Smooth muscle cell (in vitro differentiated cells): ENCODE results near the gene LRRC4C. TPM values are rescaled to one million over a fixed set of nuclear protein-coding genes. Genes with fewer than 3 reads are reported as not detected.

Experiments
- DNase-seq: peaks from one replicate; lab custom pipeline; 2025; ENCODE audit not compliant: unreplicated experiment; lab: John Stamatoyannopoulos, UW
- H2AFZ ChIP-seq: fragments of 200-600 bp; sonication (generic); 2 replicates; pipeline ENCODE4 v1.6.0; 2016; ENCODE audit warnings: antibody characterized with exemption, low read depth, mild to moderate bottlenecking
- H3F3A ChIP-seq: fragments of 200-600 bp; sonication (generic); 2 replicates; pipeline ENCODE4 v1.6.0; 2017; ENCODE audit warnings: antibody characterized with exemption, low read depth
- H3K27ac ChIP-seq: fragments of 200-600 bp; sonication (generic); 2 replicates; pipeline ENCODE4 v1.5.1; 2016; ENCODE audit warnings: low read depth, mild to moderate bottlenecking
- H3K27me3 ChIP-seq: fragments of 200-600 bp; sonication (generic); 2 replicates; pipeline ENCODE4 v1.6.1; 2016; ENCODE audit warnings: low read depth, mild to moderate bottlenecking
- H3K36me3 ChIP-seq: fragments of 200-600 bp; sonication (generic); 2 replicates; pipeline ENCODE4 v1.5.1; 2016; ENCODE audit warnings: low read depth
- H3K4me1 ChIP-seq: fragments of 200-600 bp; sonication (generic); 2 replicates; pipeline ENCODE4 v1.5.1; 2016; ENCODE audit warnings: low read depth
- H3K4me2 ChIP-seq: fragments of 200-600 bp; sonication (generic); 2 replicates; pipeline ENCODE4 v1.6.0; 2016; ENCODE audit warnings: mild to moderate bottlenecking
- H3K4me3 ChIP-seq: fragments of 200-600 bp; sonication (generic); 2 replicates; pipeline ENCODE4 v1.5.1; 2016; ENCODE audit warnings: mild to moderate bottlenecking
- H3K79me2 ChIP-seq: fragments of 200-600 bp; sonication (generic); 2 replicates; pipeline ENCODE4 v1.6.0; 2016; ENCODE audit warnings: low read depth, mild to moderate bottlenecking
- H3K9ac ChIP-seq: fragments of 200-600 bp; sonication (generic); 2 replicates; pipeline ENCODE4 v1.6.0; 2016; ENCODE audit warnings: low read depth
- H3K9me3 ChIP-seq: fragments of 200-600 bp; sonication (generic); replicated peaks from 2 replicates; pipeline ENCODE4 v1.5.1; 2016; ENCODE audit warnings: low read depth
- H4K20me1 ChIP-seq: fragments of 200-600 bp; sonication (generic); 2 replicates; pipeline ENCODE4 v1.6.0; 2016; ENCODE audit warnings: low read depth
- WGBS: methylation state at CpG from one replicate; pipeline ENCODE4 v1.1.7; 2016; ENCODE audit warnings: low lambda C conversion rate; 5-methylcytosine and 5-hydroxymethylcytosine counted together
- polyA plus RNA-seq: library from polyadenylated mRNA; unstranded; fragments of >200 nt; fragmentation: Nextera tagmentation; extraction: Ambion mirVana; gene quantifications from 2 replicates; pipeline ENCODE4 v1.2.1, GENCODE V29; 2016
- total RNA-seq: library from RNA; depleted of rRNA; stranded (reverse); fragments of >200 nt; gene quantifications from 2 replicates; pipeline ENCODE4 v1.2.3, GENCODE V29; 2014
- TF ChIP-seq, protein P1 (sequence below): fragments of 200-600 bp; sonication (generic); IDR thresholded peaks from 2 replicates; pipeline ENCODE4 v1.5.1; 2017; ENCODE audit warnings: borderline replicate concordance, mild to moderate bottlenecking, antibody characterized with exemption; ENCODE audit not compliant: insufficient read depth, poor library complexity, severe bottlenecking

Gene LRRC4C
- total and polyA plus RNA-seq, 2 experiments from 2014 or later = 7.3 to 10.1 TPM

GRCh38 chr11:41237382-41237781 lies 222.1 kb downstream of the LRRC4C start:
- WGBS = 71% methylated on average over 6 of the region's 6 CpGs

DNA sequence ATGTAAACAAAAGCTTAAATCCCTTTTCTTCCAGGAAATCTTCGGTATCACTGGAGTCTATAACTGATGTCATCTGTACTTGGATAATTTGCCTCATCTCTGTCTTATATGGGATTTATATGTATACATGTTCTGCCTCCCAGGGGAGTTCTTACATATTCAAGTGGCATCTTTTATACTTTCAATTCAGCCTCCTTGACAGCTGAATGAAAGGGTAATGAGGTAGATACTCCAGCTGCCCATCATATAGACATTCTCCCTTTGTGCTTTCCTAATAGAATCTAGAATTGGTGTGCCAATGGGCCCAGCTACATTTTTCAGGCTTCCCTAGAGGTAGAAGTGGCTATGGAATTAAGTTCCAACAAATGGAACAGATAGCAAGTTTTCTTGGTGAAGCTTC lies 223.8 kb downstream of the LRRC4C start:
- H2AFZ ChIP-seq = no peak overlapping the region
- no peak overlapping the region for H3K9ac ChIP-seq
- TF ChIP-seq, protein P1, sequence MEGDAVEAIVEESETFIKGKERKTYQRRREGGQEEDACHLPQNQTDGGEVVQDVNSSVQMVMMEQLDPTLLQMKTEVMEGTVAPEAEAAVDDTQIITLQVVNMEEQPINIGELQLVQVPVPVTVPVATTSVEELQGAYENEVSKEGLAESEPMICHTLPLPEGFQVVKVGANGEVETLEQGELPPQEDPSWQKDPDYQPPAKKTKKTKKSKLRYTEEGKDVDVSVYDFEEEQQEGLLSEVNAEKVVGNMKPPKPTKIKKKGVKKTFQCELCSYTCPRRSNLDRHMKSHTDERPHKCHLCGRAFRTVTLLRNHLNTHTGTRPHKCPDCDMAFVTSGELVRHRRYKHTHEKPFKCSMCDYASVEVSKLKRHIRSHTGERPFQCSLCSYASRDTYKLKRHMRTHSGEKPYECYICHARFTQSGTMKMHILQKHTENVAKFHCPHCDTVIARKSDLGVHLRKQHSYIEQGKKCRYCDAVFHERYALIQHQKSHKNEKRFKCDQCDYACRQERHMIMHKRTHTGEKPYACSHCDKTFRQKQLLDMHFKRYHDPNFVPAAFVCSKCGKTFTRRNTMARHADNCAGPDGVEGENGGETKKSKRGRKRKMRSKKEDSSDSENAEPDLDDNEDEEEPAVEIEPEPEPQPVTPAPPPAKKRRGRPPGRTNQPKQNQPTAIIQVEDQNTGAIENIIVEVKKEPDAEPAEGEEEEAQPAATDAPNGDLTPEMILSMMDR = no peak
- no peak overlapping the region for H3K4me2 ChIP-seq
- no peaks in the 10 kb centered on the region for H4K20me1 ChIP-seq
- no peak overlapping the region for H3K27ac ChIP-seq
- H3K9me3 ChIP-seq = no peaks in the 10 kb centered on the region
- H3F3A ChIP-seq = no peaks in the 10 kb centered on the region
- no peak for DNase-seq
- no peaks in the 10 kb centered on the region for H3K36me3 ChIP-seq
- no peak overlapping the region for H3K4me3 ChIP-seq
- H3K27me3 ChIP-seq = no peaks in the 10 kb centered on the region
- 94% methylated on average over 1 of the region's 1 CpG for WGBS
- H3K4me1 ChIP-seq = no peaks in the 10 kb centered on the region
- H3K79me2 ChIP-seq = no peaks in the 10 kb centered on the region

More at GRCh38 chr11:41237382-41237781, 222.1 kb downstream of the LRRC4C start:
- Histone ChIP-seq H2AFZ (no peak overlapping the region), H3K4me3 (no peak overlapping the region), H3K4me1 (no peaks in the 10 kb centered on the region), H3K27ac (no peak overlapping the region), H3K36me3 (no peaks in the 10 kb centered on the region), H3F3A (no peaks in the 10 kb centered on the region), H3K9ac (no peak overlapping the region), H3K27me3 (no peaks in the 10 kb centered on the region), H4K20me1 (no peaks in the 10 kb centered on the region), H3K9me3 (no peaks in the 10 kb centered on the region), H3K4me2 (no peak overlapping the region), H3K79me2 (no peaks in the 10 kb centered on the region)
- TF ChIP-seq, protein P1 = no peak
- DNase-seq = no peak

- Histone ChIP-seq H3K9me3 (no peaks in the 10 kb centered on the region), H3K4me1 (no peaks in the 10 kb centered on the region), H3K27me3 (no peaks in the 10 kb centered on the region), H3K36me3 (no peaks in the 10 kb centered on the region), H3K27ac (no peak overlapping the region), H3K4me2 (no peak overlapping the region), H2AFZ (no peak overlapping the region), H3F3A (no peaks in the 10 kb centered on the region), H3K4me3 (no peak overlapping the region), H3K9ac (no peak overlapping the region), H4K20me1 (no peaks in the 10 kb centered on the region), H3K79me2 (no peaks in the 10 kb centered on the region)
- DNase-seq = no peak
- WGBS = 79% methylated on average over 3 of the region's 3 CpGs
- TF ChIP-seq, protein P1 = no peak
These were observed 233.4 kb downstream of the LRRC4C start for GRCh38 chr11:41225856-41226633.

- Histone ChIP-seq H3K27me3 (no peaks in the 10 kb centered on the region), H3K4me3 (no peak overlapping the region), H3K9ac (no peak overlapping the region), H3K36me3 (no peaks in the 10 kb centered on the region), H3K9me3 (no peaks in the 10 kb centered on the region), H3F3A (no peaks in the 10 kb centered on the region), H4K20me1 (no peaks in the 10 kb centered on the region), H3K4me2 (no peak overlapping the region), H3K79me2 (no peaks in the 10 kb centered on the region), H3K27ac (no peak overlapping the region), H3K4me1 (no peaks in the 10 kb centered on the region), H2AFZ (no peak overlapping the region)
- no peak for DNase-seq
- TF ChIP-seq, protein P1 = no peak
- 92% methylated on average over 2 of the region's 2 CpGs for WGBS
These were observed 237.2 kb downstream of the LRRC4C start for GRCh38 chr11:41222236-41222635.
